ENCODE data around the gene CPM.
A peak's percentile ranks its signal among the peaks of the same experiment; 100 is the strongest.

The CPM gene

DNA sequence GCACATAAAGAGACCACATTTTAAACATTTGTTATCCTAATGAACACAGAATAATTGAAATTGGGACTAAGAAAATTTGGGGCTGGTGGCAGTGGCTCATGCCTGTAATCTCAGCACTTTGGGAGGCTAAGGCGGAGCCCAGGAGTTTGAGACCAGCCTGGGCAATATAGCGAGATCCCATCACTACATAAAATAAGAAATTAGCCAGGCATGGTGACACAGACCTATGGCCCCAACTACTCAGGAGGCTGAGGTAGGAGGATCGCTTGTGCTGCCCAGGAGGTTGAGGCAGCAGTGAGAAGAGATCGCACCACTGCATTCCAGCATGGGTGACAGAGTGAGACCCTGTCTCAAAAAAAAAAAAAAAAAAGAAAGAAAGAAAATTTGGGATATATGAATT lies 59.7 kb downstream of the CPM start:
- DNase-seq, result no peak

DNA sequence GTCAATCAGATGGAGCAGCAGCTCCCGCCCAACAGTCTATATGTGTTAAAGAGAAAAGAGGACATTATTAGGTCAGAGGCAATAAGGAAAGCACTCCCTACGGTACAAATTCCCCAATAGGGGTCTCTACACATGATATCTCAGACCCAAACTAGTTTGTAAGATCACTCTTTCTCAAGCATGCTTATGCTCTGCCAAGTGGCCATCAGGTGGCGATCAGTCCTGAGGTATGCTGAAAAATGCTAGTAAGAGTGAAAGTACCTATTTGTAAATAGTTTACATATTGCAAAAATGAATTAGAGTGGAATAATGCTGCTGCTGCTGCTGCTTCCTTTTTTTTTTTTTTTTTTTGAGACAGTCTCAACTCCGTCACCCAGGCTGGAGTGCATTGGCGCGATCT lies 61.0 kb downstream of the CPM start:
- no peak for DNase-seq

DNA sequence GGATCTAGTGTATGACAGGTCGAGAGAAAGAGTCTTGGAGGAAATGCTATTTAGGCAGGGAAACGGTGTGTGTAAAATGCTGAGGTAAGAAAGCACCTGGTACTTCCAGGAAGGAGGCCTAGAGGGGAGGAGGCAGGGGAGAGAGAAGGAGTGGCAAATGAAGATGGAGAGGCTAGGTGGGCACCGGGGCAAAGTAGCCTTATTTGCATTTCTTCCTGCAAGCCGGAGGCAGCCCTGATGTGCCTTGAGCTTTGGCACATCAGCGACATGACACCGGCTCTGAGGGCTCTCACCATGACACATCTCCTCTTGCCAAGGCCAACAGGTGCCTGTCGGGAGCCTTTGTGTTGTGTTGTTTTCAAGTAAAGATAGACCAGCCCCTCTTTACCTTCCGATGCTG lies 61.6 kb downstream of the CPM start:
- DNase-seq, result no peak

DNA sequence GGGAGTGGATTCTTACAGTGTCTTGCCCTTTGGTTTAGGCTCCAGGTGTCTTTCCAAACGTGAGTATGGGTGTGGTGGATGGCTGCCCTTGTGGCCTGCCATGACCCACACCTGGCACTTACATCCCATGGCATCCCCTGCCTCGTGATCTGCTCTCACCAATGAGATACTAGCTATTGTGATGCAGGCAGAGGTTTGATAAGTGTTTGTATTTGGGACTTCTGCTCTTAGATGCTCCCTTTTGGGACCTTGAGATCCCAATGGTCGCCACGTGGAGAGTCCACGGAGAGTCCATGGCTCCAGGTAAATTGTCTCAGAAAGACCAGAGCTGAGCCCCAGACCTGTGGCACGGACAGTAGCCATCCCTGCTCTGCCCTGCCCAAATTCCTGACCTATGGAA lies 62.5 kb downstream of the CPM start:
- no peak for DNase-seq

DNA sequence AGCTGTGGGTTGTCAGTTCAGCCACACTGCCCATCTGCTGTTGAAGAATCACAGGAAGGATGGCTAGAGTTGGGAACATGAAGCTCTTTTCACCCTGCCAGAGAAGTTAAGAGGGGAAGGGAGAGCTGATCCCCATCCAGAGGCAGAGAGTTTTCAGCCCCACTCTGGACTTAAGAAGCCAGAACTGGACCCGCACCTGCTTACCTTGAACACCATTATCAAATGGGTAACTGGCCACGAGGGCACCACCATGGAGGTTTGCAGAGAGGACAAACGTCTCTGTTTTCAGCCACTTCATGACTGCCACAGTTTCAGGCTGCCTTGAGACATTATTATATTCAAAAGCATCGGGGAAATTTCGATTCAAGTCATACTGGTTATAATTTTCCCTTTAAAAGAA lies 63.0 kb downstream of the CPM start:
- DNase-seq, result no peak

DNA sequence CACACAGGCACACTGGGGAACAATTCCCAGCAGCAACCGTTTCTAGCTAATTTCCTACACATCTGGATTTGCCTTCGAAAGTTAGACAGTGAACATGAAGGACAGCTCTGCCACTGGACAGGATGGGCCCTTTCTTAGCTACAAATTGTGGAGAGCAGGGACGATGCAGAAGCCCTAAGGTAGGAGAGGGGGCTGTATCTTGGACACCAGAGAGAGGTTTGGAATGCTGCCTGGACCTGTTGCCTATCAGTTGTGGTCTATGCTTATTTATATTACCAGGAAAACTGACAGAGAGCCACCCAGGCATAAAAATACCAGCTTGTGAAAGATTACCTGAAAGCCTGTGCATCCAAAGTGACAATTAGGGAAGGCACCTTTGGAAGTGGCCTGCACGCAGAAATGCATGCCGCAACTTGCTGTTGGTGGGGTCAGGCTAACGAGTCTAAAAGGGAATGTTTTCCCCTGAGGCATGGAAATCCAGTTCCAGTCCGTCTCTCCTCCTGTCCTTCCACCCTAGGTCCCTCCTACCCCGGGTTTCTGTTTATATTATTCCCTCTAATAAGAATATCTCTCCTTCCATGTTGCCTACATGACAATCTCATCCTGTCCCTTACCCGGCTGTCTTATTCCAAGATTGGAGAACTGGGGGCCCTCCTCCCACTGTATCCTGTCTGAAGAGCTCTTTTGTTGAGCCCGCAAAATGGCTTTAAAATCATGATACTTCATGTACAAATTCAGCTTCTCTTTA lies 64.8 kb downstream of the CPM start:
- DNase-seq, result no peak

DNA sequence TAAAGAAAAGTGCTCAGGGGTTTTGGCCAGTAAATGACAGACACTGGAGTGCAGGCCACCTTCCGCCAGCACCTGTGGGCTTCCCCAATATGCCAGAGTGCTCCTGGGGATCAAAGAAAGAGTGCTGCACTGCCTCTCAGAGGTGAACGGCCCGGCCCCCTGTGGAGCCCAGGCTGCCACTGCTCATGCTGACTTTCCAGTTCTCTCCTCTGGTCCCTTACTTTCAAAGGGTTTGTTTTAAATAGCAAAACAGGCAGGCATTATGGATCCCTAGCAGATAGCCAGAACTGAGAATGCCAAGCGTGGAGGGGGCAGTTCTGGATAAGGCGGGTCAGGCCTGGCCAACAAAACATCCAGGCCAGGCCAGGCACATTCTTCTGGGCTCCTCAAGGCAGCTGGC lies 65.4 kb downstream of the CPM start:
- DNase-seq, result no peak

DNA sequence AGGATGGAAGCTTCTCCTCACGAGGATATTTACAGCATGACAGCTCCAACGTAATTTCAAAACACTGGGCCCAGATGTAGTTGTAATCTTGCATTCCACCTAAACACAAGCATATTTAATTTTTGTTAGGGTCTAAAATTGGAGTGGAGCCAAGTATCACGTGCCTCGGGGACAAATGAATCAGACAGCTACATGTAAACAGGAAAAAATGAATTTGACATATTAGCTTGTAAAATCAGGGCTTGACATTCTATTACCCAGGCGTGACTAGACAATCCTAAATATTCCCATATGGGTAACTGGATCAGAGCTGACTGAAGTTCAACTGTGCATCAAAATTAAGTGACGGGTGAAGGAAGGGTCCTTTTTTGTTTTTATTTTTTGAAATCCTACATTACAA lies 66.0 kb downstream of the CPM start:
- DNase-seq, result no peak

DNA sequence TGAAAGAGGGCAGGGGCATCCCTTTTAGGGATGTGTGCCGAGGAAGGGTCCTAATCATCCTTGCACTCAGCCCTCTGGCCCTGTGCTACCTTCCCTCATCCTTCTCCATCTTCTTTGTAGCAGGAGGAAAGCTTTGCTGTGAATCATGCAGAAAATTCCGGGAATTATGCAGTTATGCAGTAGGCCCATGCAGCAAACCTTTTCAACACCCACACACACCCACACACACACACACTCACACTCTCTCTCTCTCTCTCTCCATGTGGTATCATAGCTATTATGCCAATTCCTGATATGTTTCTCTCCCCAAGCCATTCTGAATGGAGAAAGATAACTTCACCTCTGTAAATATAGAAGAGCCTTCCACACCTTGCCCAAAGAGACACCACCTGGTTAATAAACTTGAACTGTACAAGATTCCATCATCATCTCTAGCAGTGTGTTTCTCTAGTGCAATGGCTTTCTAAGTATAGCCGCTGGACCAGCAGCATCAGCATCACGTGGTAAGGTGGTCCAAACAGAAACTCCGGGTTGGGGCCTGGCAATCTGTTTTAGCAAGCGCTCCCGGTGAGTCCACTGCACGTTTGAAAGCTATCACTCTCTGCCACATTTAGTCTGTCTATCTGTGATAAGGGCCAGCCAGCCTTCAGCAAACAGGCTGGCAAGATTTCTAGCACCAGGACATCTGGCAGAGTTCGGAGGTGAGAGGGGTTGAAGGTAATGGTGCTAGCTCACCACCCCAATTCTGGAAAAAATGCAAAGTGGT lies 67.4 kb downstream of the CPM start:
- DNase-seq, result no peak

DNA sequence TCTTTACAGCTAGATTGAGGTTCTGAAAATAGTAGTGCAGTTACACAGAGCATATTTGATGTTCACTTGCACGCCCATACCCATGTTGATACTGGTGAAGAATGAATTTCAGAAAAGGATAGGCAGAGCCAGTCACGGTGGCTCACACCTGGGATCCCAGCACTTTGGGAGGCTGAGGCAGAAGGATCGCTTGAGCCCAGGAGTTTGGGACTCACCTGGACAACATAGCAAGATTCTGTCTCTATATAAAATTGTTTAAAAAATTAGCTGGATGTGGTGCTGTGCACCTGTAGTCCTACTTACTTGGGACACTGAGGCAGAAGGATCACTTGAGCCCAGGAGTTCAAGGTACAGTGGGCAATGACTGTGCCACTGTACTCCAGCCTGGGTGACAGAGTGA lies 68.4 kb downstream of the CPM start:
- DNase-seq, result no peak

DNA sequence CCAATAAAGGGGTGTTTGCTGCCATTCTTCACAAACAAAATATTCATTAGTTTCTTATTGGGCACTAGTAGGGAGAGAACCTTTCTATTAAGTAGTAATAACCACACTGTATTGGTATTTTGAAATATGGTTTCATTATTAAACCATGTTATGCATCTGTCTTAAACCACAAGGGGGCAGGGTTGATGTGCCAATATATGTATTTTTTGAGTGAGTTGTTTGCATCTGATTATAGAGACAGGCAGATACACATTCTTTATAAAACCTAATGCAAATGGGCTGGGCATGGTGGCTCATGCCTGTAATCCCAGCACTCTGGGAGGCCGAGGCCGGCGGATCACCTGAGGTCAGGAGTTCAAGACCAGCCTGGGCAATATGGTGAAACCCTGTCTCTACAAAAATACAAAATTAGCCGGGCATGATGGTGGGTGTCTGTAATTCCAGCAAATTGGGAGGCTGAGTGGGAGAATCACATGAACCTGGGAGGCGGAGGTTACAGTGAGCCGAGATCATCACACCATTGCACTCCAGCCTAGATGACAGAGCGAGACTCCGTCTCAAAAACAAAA lies 69.0 kb downstream of the CPM start:
- peak; percentile 4 to 52 for DNase-seq

DNA sequence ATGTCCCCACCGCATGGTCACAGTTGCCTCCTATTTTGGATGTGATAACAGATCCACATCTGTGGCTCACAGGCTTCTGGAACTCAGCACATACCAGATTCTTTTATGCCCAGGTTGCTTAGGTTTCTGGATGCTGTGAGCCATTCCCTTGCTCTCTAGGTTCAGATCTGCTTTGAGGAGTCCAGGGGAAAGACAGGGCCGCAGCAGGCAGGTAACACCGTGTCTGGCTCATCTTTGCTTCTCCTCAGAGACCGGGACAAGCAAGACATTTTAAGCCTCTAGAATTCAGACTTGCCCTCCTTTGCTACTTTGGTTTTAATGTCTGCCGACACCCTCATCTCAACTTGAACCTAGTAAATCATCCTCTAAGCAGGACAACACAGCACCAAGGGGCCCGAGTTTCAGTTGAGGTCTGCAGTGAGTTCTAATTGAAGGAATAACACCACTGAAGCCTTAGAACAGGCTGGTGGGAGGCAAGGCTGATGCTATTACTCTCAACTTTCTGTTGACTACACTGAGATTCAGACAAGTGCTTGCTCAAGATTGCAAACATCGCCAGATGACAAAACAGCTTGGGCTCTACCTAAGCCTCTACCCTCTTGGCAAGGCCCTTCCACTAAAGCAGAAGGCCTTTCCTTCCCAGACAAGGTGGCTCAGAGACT lies 69.7 kb downstream of the CPM start:
- peak in 1 of 2 experiments; percentile 16 for DNase-seq

DNA sequence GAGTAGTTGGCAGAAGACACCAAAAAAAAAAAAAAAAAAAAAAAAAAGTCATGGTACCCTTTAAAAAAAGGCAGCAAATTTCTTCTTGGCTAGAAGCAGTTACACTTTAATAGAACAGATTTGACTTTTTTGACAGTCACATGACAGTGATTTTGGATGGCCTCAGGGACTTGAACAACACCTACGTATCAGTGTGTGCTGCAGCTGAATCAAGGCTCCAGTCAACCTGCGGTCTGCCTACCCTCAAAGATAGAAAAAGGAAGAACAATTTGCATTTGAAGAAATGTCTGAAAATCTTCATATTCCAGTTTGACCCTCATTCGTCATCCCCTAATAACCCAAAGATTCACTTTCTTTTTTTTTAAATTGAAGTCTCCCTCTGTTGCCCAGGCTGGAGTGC lies 71.1 kb downstream of the CPM start:
- no peak for DNase-seq

DNA sequence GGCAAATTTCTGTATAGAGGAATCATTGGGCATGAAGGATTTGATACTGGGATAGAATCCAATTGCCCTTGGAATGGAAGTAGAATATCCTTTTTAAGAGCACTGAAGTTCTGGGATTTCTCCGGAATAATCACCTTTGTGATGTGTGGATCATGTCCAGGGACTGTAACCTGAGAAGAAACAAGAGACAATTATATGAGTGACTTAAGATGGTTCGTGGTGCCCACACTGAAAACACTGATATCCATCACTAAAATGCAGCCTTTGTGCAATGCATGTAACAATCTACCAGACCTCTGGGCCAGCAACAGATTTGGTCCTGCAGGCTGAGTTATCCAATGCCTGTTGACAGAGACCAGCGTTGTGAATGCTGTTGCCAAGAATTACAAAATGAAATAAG lies 76.5 kb downstream of the CPM start:
- DNase-seq, result peak; percentile 41 to 81

DNA sequence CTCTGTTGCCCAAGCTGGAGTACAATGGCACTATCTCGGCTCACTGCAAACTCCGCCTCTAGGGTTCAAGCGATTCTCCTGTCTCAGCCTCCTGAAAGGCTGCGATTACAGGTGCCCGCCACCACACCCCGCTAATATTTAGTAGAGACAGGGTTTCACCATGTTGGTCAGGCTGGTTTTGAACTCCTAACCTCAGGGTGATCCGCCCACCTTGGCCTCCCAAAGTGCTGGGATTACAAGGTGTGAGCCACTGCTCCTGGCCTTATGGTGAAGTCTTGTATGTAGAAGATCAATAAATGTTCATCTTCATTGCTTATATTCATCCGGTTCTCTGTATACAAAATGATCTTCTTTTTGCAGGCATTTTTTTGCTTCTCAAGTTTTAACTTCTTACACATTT lies 77.2 kb downstream of the CPM start:
- no peak for DNase-seq

DNA sequence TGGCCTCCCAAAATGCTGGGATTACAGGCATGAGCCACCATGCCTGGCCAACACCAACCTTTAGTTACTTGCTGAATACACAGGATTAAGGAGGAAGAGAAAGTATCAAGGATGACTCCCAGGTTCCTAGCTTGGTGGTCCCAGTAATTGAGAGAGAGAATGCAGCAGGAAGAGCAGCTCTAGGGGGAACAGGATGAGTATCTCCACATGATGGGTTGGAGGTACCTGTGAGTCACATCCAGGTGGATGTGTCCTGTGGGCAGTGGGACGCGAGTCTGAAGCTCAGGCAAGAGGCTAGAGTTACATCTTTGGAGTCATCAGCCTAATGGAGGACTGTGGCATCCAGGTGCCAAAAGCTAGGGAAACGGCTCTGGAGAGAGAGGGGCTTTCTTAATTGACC lies 77.9 kb downstream of the CPM start:
- no peak for DNase-seq

DNA sequence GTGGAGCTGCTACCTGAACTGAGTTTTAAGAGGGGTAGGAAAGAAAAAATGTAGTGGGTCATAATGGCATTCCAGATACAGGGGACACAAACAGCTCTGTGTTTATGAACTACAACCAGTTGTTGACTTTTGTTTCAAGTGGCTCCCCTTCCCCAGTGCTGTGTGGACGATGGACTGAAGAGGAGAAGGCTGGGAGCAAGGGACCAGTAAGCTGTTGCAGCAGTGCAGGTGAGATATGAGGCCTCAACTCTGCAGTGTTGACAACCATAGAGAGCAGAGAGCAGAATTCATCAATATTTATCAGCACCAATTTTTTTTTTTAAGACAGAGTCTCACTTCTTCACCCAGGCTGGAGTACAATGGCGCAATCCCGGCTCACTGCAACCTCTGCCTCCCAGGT lies 78.4 kb downstream of the CPM start:
- no peak for DNase-seq

DNA sequence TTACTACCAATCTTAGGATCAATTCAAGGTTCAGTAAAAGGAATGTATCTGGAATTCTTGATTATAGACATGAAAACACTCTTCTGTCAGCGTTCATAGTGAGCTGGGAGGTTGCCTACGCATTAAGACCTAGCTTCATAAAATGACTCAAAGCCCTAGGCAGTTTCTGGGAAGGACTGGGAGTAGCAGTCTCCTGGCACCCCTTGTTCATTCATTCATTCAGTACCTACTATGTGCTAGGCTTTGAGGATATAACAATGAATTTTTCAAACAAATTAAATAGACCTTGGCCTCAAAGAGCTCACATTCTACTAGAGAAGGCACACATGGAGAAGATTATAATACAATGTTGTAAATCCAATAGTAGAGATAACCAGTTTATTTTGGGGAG lies 78.9 kb downstream of the CPM start:
- no peak for DNase-seq

DNA sequence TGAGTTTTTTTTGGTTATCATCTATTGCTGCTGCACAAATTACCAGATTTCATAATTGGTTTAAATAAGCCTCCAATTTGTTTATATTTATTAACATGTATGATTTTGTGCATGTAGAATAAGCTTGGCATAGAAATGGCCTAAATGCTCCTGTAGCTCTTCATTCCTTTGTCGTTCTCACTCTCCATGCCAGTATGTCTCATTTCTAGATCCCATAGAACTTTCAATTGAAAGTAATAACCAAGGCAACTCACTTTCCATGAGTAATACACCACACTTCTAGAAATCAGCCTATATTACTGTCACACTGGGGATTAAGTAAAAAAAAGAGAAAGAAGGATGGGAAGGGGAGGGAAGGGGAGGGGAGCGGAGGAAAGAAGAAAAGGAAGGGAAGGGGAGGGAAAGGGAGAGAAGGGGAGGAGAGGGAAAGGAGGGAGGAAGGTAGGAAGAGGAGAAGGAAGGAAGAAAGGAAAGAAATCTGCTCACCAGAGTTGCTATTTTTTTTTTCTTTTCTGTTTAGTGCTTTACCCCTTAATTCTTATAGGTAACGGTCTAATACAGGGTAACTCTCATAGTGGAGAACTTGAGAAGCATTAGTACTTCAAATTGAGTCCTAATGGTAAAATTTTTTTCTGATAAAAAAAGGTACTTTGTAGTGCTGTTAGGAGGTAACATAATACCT lies 79.4 kb downstream of the CPM start:
- DNase-seq, result no peak

DNA sequence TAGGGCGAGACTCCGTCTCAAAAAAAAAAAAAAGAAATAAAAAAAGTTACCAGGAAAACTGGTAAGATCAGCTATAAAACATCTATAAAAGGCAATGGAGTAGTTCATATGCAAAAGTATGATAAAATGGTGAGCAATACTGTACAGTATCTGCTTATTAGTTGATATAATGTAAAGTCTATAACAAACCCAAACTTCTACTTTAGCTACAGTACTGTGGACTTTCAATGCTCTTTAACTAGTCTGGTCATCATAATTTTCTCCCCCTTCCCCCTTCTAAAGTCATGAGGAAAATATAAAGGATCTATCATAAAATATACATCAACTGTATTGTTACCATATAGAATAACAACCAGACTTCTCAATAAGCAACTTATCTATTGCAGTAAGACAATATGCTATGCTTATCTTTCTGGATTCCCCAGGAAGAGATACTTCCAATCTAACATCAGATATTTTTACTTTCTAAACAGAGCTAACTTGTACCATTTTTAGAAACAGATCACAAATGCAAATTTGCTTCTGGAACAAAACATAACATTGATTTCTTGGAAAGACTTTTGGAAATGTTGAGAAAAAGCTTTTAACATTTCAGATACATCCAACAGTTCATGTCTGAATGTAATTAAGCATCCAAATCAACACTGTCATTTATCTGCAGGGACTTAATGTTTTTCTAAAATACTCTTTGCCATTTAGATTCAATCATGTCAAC lies 81.2 kb downstream of the CPM start:
- DNase-seq, result no peak

DNA sequence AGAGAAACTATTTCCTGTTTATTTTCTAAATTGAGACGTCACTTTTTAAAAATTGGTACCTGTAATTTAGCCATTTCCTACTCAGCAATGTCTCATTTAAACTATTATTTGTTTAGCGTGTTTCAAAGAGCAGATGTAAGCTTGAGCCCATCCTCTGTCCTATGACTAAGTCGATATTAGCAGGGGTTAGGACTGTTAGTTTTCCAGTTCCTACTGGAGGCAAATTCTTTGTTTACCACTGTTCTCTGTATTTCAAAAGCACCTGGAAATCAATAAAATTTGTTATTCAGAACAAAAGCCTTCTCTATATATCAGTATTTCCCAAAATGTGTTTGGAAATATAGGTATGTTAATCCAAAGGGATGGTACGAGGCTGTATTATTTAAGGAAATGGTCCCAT lies 82.6 kb downstream of the CPM start:
- no peak for DNase-seq

DNA sequence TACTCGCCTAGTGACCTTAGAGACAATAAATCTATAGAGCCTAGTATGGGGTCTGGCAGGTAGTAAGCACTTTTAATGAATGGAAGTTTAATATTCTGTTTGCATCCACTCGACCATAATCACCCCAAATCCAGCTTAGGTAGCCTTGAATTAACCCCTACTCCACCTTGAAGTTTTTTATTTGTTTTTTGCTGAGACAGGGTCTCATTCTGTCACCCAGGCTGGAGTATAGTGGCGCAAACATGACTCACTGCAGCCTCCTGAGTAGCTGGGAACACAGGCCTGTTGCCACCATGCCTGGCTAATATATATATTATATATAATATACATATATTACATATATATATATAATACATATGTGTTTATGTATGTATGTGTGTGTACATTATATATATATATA lies 86.2 kb downstream of the CPM start:
- no peak for DNase-seq

Measured in NCI-H446 (cell line).